ENCODE results near the gene COLEC12.

The COLEC12 gene

DNA sequence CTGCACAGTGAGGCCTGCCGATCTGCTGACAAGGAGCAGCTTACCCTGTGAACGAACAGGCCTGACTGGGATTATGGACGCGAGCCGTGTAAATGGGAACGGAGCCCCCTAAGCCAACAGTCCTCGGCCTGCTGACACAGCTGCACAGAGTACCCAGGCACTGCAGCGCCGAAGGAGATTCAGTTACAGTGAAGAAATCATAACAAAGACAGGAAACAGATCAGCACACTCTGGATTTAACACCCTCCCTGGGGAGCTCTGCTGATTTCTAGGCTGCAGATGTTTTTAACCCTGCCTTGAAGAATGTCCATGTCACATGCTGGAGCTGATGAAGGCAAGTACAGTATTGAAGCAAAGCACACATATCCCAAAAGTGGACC, 43.4 kb downstream of the COLEC12 start:
- no peak for TF ChIP-seq POLR2A (IDR thresholded peaks at IDR 0.05; ENCODE audit: low read depth, low read length)
- FAIRE-seq (no peak), DNase-seq (ENCODE audit: insufficient read length, low spot score) (no peak)

GRCh38 chr18:456361-457139, 44.0 kb downstream of the COLEC12 start:
- TF ChIP-seq POLR2A (IDR thresholded peaks at IDR 0.05; ENCODE audit: low read depth, low read length) = no peak
- DNase-seq (ENCODE audit: insufficient read length, low spot score) = no peak
- no peak for FAIRE-seq

DNA sequence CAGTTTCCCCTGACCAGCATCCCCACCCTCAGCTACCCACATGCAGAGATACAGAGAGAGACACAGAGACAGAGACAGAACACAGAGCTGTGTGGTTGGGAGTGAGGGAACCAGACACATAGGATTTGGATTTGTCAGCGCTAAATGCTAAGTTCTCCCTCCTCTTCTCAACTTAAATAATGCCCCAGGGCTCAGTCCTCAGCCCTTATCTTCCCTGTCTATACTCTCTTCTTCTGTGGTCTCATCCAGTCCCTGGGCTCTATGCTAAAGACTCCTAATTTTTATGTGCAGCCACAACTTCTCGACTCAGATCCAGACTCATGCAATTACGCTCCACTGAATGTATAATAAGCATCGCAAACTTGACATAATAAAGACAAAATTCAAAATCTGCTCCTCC, 47.1 kb downstream of the COLEC12 start:
- no peak for TF ChIP-seq POLR2A (IDR thresholded peaks at IDR 0.05; ENCODE audit: low read depth, low read length)
- FAIRE-seq = no peak
- no peak for DNase-seq (ENCODE audit: insufficient read length, low spot score)

GRCh38 chr18:452816-453215, 47.7 kb downstream of the COLEC12 start:
- no peak for FAIRE-seq

GRCh38 chr18:449374-449773, 51.1 kb downstream of the COLEC12 start:
- no peak for DNase-seq (ENCODE audit: insufficient read length, low spot score)
- TF ChIP-seq POLR2A (IDR thresholded peaks at IDR 0.05; ENCODE audit: low read depth, low read length) = no peak
- FAIRE-seq = no peak

More at GRCh38 chr18:452816-453215, 47.7 kb downstream of the COLEC12 start:
- TF ChIP-seq POLR2A (IDR thresholded peaks at IDR 0.05; ENCODE audit: low read depth, low read length) = no peak
- no peak for DNase-seq (ENCODE audit: insufficient read length, low spot score)

GRCh38 chr18:448116-448790, 52.2 kb downstream of the COLEC12 start:
- FAIRE-seq = no peak
- no peak for DNase-seq (ENCODE audit: insufficient read length, low spot score)
- no peak for TF ChIP-seq POLR2A (IDR thresholded peaks at IDR 0.05; ENCODE audit: low read depth, low read length)

DNA sequence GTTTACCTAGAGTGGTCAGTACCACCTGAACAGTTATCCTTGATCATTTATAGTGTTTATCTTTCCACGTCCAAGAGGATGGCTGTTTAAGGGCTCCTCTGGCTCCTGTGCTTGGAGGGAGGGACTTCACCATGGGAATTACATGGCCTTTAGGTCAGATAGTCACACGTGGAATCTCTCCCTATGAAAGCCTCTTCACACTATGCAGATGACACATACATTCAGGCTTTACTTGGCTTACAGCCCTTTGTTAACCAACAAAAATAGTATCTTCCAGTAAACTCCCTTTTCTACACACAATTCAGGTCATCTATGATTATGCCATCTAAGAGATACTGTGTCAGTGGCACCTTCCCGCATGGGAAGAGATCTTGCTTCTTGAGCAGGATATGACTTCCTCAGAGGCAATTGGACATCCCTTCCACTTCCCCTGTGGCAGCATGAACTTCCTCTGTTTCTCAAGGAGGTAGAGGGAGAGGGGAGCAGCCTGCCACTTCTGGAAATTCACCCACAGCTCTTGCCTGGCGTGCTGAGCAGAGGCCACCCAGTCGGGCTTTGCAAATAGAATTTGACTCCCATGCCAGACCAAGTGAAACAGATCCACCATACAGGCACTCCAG, 53.5 kb downstream of the COLEC12 start:
- TF ChIP-seq POLR2A (IDR thresholded peaks at IDR 0.05; ENCODE audit: low read depth, low read length) = no peak
- no peak for FAIRE-seq
- no peak for DNase-seq (ENCODE audit: insufficient read length, low spot score)

- no peak for FAIRE-seq
- TF ChIP-seq POLR2A (IDR thresholded peaks at IDR 0.05; ENCODE audit: low read depth, low read length) = no peak
- DNase-seq (ENCODE audit: insufficient read length, low spot score) = no peak
These were observed 55.4 kb downstream of the COLEC12 start for GRCh38 chr18:445055-445454.

DNA sequence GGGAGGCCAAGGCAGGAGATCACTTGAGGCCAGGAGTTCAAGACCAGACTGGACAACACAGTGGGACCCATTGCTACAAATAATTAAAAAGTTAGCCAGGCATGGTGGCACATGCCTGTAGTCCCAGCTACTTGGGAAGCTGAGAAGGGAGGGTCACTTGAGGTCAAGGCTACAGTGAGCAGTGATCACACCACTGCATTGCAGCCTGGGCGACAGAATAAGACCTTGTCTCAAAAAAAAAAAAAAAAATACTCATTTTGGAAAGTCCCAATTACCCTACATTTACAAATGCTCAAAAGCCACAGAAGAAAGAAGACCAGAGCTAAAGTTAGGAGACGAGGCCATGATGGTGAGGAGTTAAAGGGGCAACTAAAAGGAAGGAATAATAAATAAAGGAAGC, 61.9 kb downstream of the COLEC12 start:
- FAIRE-seq (no peak), DNase-seq (ENCODE audit: insufficient read length, low spot score) (no peak)
- no peak for TF ChIP-seq POLR2A (IDR thresholded peaks at IDR 0.05; ENCODE audit: low read depth, low read length)

- TF ChIP-seq POLR2A (IDR thresholded peaks at IDR 0.05; ENCODE audit: low read depth, low read length) = no peak
- no peak for DNase-seq (ENCODE audit: insufficient read length, low spot score)
- no peak for FAIRE-seq
These were observed 64.6 kb downstream of the COLEC12 start for GRCh38 chr18:435940-436339.

DNA sequence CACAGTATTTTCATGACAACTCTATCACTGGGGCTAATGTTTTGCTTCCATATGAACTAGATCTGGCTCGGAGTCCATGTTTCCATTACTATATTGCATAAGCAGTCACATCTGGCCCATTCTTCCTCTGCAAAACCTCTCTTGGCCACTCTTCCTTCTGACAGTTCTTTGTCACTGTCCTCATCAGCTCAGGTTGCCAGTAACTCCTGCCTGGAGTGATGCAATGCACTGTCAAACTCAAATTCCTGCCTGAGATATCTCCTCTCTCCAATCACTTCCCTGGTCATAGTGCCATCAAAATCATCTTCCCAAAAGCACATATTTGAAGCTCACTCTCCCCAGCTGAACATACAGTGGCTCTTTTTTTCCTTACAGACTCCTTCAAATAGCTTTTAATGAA, 66.1 kb downstream of the COLEC12 start:
- no peak for TF ChIP-seq POLR2A (IDR thresholded peaks at IDR 0.05; ENCODE audit: low read depth, low read length)
- FAIRE-seq = no peak
- DNase-seq (ENCODE audit: insufficient read length, low spot score) = no peak

- TF ChIP-seq POLR2A (IDR thresholded peaks at IDR 0.05; ENCODE audit: low read depth, low read length) = no peak
- DNase-seq (ENCODE audit: insufficient read length, low spot score) (no peak), FAIRE-seq (no peak)
These were observed 66.5 kb downstream of the COLEC12 start for GRCh38 chr18:433960-434359.

GRCh38 chr18:433298-433697, 67.2 kb downstream of the COLEC12 start:
- no peak for DNase-seq (ENCODE audit: insufficient read length, low spot score)
- FAIRE-seq = no peak
- TF ChIP-seq POLR2A (IDR thresholded peaks at IDR 0.05; ENCODE audit: low read depth, low read length) = no peak

GRCh38 chr18:432791-433190, 67.7 kb downstream of the COLEC12 start:
- DNase-seq (ENCODE audit: insufficient read length, low spot score) (no peak), FAIRE-seq (no peak)
- TF ChIP-seq POLR2A (IDR thresholded peaks at IDR 0.05; ENCODE audit: low read depth, low read length) = no peak

GRCh38 chr18:429030-429429, 71.5 kb downstream of the COLEC12 start:
- no peak for TF ChIP-seq POLR2A (IDR thresholded peaks at IDR 0.05; ENCODE audit: low read depth, low read length)
- FAIRE-seq = no peak

More at GRCh38 chr18:429030-429429, 71.5 kb downstream of the COLEC12 start:
- no peak for DNase-seq (ENCODE audit: insufficient read length, low spot score)

Measured in H54 (cell line).